HG03439 (cell line): ENCODE results near the gene TTR.

Experiments
- ATAC-seq: cut with Tn5 transposase; IDR thresholded peaks from one replicate; pipeline ENCODE4 v1.9.1; 2021; ENCODE audit warnings: mild to moderate bottlenecking, moderate library complexity; ENCODE audit not compliant: unreplicated experiment

Gene TTR

DNA sequence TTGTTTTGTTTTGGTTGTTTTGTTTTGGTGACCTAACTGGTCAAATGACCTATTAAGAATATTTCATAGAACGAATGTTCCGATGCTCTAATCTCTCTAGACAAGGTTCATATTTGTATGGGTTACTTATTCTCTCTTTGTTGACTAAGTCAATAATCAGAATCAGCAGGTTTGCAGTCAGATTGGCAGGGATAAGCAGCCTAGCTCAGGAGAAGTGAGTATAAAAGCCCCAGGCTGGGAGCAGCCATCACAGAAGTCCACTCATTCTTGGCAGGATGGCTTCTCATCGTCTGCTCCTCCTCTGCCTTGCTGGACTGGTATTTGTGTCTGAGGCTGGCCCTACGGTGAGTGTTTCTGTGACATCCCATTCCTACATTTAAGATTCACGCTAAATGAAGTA, at the start of gene TTR:
TTR (plus strand) TSS at position 250 of the 400 bp plus-strand sequence; CDS start at position 276, 26 bp downstream.
- ATAC-seq: no peak

DNA sequence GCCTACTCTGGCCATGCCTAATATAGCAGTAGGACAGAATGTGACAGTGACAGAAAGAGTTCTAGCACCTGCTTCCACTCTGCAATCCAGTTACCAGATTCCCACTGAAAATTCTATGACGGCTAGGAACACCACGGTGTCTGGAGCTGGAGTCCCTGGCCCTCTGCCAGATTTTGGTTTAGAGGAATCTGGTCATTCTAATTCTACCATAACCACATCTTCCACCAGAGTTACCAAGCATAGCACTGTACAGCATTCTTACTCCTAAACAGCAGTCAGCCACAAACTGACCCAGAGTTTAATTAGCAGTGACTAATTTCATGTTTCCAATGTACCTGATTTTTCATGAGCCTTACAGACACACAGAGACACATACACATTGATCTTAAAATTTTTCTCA, 45.2 kb upstream of the TTR start:
- no peak for ATAC-seq

DNA sequence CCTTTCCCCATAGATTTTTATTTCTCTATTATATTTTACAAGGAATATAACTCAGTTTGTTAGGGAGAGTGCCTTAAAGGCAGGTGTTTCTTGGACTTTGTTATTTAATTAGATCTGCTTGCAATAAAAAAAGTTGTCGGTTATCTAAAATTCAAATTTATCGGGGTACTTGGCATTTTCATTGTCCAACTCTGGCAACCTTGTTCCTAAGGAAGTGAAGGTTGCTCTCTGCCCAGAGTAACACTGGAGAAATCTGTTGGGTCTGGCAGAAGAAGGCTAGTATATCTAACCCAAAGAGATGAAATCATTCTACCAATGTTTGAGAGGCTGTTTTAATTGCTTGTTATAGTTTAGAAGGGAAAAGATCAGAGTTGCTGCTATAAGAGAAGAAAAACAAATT, 42.8 kb upstream of the TTR start:
- no peak for ATAC-seq

DNA sequence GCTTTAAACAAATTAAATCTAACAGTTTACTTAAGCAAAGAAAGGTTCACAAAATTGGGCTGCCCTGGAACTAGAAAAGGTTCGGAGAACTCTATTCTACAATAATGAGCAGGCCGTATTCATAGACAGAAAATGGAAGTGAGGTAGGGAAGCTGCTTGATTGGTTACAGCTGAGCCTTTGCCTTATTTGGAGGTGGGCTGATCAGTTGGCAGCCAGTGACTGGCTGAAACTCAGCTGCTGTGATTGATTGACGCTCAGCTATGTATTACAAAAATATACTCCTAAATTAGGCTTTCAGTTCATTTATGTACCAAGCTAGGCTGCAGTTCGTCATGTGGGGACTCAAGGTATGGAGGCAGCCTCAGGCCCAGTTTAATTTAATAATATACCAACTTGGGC, 42.3 kb upstream of the TTR start:
- ATAC-seq: no peak

DNA sequence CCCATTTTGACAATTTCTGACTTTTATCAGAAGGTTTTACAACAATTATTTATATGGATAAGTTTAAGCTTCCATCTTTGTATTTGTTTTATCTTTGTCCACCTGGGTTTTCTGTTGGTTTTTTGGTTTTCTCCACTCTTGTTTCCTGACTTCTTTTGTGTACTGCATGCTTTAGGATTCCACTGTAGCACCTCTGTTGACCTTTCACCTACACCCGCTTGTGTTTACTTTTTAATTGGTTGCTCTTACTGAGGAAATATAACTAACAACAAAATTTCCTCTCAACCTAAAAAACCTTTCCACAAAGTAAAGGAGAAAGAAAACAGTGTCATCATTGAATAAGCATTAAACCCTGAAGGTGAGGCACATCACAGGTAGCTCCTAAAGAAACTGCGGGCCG, 39.8 kb upstream of the TTR start:
- no peak for ATAC-seq

DNA sequence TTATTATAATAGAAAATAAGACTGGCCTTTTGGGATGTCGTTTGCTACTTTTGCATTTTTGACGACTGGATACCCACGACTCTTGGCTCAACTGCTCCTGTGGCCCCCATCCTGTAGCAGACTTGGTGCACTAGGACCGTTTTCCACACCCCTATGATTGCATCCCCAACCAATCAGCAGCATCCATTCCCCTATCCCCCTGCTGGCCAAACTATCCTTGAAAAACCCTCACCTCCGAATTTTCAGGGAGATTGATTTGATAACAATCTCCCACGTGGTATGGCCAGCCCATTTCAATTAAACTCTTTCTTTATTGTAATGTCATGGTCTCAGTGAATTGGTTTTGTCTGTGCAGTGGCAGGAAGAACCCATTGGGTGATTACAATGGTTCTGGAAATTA, 37.9 kb upstream of the TTR start:
- ATAC-seq: no peak

DNA sequence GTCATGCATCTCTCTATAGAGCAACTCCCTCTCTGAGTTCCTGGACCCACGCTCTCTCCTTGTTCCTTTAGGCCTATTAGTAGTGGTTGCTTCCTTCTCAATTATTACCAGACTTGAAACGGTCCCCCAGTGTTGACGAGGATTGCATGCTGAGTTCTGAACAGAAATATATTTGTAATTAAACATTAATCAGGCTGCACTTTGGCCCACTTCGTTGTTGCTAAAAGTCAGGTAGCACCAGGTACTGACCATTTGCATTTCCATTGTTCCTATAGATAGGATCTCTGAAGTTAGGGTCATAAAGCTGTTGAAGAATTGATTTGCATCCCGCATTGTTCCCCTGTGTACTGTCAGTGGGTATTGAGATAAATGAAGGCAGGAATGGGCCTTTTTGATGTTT, 36.9 kb upstream of the TTR start:
- ATAC-seq: no peak

DNA sequence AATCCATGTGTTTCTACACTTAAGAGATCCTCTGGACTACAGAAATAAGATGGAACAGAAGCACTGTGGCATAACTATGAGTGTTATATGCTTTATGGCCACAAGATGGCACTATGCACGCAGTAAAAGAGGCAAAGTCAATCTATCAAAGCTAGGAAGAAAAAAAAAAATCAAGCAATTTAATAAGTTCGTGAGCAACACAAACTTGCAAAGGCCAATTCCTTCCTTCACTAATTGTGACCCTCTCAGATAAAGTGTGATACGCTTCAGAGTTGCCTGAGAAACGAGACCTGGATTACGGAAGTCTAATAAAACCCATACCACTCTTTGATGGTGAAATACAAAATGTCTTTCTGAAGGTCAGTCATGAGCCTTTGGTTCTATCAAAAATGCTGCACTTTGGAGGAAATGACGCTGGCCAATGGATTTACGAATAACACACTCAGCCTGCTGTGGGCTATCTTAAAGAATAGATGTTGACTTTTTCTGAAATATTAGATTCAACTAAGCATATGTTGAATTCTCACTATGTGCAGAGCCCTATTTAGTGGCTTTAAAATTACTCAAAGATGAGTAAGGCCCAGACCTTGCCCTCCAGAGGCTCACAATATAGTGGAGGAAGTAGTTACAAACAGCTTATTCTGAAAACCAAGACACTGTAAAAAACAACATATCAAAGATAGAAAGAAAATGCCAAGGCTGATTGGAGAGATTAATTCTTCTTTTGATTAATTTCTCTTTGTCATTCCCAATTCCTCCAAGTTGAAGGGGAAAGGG, 35.5 kb upstream of the TTR start:
- peak; percentile 72 for ATAC-seq

DNA sequence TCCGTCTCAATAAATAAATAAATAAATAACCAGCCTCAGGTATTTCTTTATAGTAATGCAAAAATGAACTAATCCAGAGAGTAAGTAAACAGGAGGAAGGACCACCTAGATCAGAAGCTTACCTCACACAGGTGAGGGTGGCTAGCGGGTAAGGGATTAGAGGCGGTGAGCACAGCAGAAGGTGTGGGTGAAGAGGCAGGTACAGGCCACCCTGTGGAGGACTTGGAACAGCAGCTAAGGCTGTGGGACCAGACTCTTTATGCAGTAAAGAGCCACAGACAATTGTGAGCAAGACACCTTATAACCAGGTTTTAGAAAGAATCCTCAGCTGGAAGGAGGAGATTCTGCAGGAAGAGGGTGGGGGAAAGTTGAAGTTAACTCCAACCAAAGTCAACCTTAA, 34.2 kb upstream of the TTR start:
- ATAC-seq: no peak

DNA sequence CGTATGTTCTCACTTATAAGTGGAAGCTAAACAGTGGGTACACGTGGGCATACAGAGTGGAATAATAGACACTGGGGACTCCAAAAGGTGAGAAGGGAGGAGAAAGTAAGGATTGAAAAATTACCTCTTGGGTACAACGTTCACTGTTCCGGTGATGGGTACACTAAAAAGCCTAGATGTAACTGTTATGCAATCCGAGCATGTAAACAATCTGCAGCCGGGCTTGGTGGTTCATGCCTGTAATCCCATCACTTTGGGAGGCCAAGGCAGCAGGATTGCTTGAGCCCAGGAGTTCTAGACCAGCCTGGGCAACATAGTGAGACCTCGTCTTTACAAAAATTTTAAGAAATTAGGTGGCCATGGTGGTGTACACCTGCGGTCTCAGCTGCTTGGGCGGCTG, 33.1 kb upstream of the TTR start:
- ATAC-seq: no peak

DNA sequence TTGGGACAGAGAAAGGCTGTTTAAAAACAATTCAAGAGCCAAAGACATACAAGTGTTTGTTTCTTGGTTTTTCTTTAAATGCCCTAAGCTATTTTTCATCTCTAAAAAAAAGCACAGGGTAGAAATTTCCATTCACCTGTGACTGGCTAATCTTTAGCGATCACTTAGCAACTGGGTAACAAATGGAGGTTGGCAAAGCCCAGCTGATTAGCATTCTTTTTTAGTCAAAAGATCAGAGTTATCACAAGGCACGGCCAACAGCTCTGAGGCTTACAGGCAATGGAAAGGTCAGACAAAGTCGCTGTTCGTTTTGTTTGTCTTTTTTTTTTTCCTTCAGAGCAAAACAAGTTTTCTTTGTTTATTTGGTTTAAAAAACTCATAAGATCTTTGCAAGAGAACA, 29.0 kb upstream of the TTR start:
- ATAC-seq: no peak

DNA sequence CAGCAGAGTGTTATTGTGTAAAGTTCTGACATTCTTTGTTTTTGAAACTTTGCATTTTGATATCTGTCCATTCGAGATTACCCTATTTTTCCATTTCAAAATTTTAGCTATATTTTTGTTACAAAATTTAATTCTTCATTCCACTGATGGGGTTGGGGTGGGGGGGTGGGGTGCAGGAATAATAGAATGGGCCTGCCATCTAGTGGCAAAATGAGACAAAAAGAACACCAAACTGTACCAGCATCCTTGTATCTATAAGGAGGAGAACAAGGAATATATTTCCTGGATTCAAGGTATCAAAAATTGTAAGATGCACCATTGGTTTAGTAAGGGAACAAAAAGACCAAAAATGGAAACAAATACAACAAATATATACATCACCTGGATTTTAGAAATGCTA, 27.9 kb upstream of the TTR start:
- ATAC-seq: no peak

DNA sequence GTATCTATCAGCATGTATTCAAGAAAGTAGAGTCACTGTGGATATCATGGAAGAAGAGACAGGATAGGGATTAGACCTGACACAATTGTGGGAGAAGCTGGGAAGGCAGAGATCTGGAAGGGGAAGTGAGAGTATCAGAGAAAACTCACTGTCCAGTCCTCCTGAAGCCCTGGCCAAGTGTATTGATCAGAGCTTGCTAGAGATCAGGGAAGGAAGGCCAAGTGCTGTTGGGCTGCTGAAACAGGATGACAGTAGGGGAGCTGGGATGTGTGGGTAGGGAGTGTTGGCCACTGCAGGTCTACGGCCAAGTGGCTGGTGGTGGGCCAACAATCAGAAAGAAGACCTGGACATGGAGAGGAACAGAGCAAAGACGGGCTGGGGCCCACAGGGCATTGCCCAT, 26.3 kb upstream of the TTR start:
- ATAC-seq: no peak

DNA sequence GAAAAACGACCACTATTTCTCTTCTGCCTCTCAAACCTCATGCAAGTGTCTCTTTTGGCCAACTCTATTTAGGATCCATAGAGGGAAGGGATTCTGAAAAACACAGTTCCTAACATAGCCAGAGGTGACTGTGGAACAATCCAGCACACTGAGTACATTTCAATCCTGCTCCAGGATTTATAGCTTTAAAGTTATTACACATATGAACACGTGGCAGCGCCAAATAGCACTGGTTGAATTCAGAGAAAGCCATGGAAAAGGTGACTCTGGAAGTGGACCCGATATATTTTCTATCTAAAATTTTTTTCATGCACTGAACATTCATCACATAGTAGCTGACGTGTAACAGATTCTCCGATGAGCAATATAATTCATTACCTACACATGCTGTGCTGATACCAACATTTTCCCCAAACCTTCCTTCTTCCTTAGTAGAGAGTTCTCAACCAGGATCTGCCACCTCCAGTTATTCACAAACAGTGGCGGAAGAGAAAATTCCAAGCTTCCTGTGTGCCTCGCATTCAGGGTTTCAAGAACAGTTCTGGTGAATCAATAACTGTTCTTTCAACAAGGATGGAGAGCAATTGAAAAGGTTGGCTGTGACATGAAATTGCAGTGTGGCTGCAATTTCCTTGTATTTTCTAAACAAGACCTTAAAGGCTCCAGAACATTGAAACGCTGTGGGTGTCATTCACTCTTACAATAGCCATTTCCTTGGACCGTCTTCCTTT, 25.7 kb upstream of the TTR start:
- no peak for ATAC-seq

DNA sequence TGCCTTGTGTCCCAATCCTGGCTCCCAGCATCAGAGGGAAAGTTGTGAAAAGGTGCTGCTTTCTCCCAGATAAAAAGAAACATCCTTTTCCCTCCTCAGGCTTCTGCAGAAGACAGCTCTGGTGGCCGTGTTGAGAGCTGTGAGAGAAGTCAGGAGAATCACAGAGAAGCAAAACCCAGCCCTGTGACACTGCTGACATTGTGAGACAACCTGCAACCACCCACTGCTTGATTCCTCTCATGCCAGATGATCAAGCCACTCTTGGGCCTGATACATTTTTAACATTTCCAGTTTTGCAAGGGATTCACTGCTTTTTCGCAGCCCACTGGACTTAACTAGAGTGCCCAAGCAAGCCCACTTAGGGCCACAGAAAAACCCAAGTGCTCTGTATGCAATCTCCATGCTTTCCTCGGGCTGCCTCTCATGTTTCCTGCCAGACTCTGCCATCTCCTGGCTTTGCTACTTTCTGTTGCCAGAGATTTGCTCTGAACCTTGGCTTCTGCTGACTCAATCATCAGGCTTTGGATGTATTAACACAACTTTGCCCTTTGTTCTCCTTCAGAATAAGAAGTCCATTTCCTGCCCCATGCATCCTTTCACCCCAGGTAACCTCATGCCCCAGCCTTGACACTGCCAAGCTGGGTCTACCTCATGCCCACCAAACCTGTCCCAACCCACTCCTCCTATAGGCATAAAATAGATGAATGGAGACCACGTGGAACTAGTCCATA, 24.9 kb upstream of the TTR start:
- ATAC-seq: no peak

DNA sequence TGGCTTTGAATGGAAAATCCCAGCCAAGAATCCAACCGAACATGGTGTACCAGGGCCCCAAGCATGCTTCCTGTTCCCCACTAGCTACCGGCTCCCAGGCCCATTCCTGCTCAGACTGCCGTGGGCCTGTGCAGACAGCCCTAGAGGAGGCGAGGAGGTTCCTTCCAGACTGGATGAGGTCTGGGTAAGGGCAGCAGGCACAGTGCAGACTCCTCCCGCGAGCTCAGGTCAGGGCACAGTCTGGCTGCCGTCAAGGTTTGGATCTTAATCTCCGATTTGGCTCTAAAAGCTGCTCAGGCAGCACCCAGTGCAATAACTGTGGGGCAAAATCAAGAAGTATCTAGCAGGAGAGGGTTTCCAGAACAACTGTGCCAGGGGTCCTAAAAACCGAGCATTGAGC, 19.3 kb upstream of the TTR start:
- no peak for ATAC-seq

DNA sequence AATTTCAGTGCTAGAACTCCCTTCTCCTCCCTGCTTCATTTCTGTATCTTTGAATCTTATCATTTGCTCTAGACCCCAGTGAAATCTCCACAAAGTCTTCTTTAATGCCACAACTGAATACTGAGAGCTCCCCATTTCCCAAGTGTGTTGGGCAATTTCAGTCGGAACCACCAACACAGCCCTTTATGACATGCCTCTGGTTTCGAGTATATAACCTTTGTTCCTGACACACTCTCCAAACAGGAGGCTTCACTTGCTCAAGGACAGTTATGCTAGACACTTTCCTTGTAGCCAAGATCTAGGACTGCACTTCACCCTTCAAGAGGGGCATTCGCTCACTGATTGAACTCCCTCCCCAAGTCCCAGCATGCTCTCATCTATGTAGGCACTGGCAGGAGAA, 18.6 kb upstream of the TTR start:
- ATAC-seq: no peak

DNA sequence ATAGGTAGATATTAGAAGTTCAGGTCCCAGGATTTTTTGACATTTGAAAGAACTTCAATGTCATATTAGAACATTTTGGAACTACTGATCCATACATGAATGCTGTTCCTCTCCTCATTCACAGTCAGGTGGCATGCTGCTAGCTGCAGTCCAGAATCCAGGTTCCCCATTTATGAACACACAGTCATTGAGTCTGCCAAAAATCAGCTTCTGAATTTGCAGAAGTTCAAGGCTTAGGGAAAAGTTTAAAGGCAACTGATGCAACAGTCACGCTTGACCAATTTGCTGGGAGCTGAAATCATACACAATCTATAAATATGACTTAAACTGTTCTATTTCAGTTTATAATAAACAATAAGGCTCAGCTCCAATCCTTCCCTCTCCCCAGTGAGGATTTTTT, 17.3 kb upstream of the TTR start:
- no peak for ATAC-seq

DNA sequence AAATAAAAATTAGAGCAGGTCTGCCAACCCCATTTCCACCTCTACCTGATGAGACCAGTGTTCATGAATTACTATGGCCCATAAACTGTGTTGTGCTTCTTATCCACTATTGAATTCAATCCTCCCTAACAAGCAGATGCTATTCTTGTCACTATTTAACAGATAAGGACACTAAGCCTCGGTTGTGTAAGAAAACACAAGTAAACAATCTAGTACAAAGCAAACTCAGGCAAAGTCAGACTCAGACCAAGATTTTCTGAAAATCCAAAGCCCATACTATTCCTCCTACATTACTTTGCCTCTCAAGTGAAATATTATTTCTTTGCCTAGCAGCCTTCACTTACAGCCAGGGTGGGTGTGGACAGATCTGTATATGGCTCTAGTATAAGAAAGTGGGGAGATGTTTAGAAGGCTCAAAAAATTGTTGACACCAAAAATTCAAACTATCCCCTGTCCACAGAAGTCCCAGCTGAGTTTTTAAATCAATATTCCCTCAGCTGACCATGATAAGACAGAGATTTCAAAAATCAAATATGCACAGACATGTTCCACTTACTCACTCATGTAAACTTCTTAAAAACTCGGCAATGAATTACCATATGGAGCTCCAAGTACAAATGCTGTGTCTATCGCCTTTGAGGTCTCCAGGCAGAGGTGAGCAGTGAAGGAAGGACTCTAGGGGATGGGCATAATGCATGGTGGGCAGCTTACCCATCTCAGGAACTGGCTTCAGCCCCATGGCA, 16.0 kb upstream of the TTR start:
- no peak for ATAC-seq

DNA sequence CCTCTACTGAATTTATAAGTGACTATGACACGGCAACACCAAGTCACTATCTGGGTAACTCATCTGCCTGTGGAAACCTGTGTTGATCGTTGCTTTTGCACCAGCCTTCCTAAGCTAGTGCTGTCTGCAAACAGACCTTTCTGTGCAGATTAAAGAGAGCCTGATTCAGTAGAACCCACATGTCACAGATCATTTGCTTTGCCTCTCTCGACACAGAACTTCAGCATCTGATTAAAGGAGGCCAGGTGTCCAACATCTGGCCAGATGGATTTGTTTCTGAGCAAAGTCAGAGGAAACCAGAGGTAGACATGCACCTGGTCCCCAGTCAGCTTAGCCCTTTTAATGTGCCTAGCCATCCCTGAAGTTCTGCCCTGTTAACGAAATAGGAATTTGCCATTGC, 15.0 kb upstream of the TTR start:
- ATAC-seq: peak; percentile 67

DNA sequence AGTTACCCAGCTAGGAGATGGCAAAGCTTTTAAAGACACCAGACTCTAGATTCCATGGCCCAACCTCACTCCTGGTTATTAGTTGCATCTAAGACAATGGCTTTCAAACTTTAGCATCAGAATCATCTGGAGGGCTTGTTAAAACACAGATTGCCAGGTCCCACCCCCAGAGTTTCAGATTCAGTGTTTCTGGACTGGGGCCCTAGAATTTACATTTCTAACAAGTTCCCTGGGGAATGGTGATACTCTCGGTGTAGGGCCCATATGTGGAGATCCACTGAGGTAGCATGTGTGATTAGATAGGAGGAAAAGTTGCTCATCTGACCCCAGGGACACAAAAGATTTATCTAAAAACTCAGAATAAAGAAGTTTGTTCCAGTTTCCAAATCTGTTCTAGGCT, 14.5 kb upstream of the TTR start:
- ATAC-seq: peak; percentile 39
